GM12874 (cell line): Measurements from ENCODE around the gene CD19.

Source experiments
- CTCF ChIP-seq: IDR thresholded peaks from 2 replicates; pipeline ENCODE4 v1.5.1; 2011; ENCODE audit warnings: low read depth, mild to moderate bottlenecking, control low read depth, low read length, moderate library complexity; ENCODE audit not compliant: insufficient read depth

CD19 gene

GRCh38 chr16:28946681-28947080 is 14.9 kb downstream of the CD19 start:
- no peak for TF ChIP-seq CTCF

- no peak for TF ChIP-seq CTCF
These were observed 19.1 kb downstream of the CD19 start, which contains the start of gene NFATC2IP for GRCh38 chr16:28950648-28951409. Gene NFATC2IP (plus strand): TSS chr16:28950937. CDS start chr16:28951012, 75 bp downstream.

GRCh38 chr16:28951410-28951943 is 19.7 kb downstream of the CD19 start:
- no peak for TF ChIP-seq CTCF

- TF ChIP-seq CTCF = no peak
These were observed 26.4 kb downstream of the CD19 start for GRCh38 chr16:28958216-28958615.

GRCh38 chr16:28958836-28959235 is 27.1 kb downstream of the CD19 start:
- TF ChIP-seq CTCF = no peak

GRCh38 chr16:28964072-28964471 is 32.3 kb downstream of the CD19 start:
- TF ChIP-seq CTCF = no peak

- no peak for TF ChIP-seq CTCF
These were observed 32.7 kb downstream of the CD19 start for GRCh38 chr16:28964496-28964895.
